ENCODE data around the gene CIZ1.
A peak's percentile ranks its signal among the peaks of the same experiment; 100 is the strongest.

CIZ1 gene

GRCh38 chr9:128127568-128127989 is 63.8 kb downstream of the CIZ1 start, which contains the start of gene PTGES2:
PTGES2 (minus strand) TSS chr9:128127729; CDS start chr9:128127717, 12 bp downstream.
- DNase-seq: peak in 48 of 51 donors; percentile 45 to 91 (median 78)

GRCh38 chr9:128125580-128126354 is 65.6 kb downstream of the CIZ1 start:
- DNase-seq: no peak

GRCh38 chr9:128124873-128125579 is 66.3 kb downstream of the CIZ1 start:
- peak in 23 of 51 donors; percentile 12 to 56 (median 26) for DNase-seq

GRCh38 chr9:128124451-128124850 is 66.9 kb downstream of the CIZ1 start:
- DNase-seq: no peak

GRCh38 chr9:128123451-128124080 is 67.8 kb downstream of the CIZ1 start:
- no peak for DNase-seq

GRCh38 chr9:128122809-128123175 is 68.6 kb downstream of the CIZ1 start:
- no peak for DNase-seq

DNA sequence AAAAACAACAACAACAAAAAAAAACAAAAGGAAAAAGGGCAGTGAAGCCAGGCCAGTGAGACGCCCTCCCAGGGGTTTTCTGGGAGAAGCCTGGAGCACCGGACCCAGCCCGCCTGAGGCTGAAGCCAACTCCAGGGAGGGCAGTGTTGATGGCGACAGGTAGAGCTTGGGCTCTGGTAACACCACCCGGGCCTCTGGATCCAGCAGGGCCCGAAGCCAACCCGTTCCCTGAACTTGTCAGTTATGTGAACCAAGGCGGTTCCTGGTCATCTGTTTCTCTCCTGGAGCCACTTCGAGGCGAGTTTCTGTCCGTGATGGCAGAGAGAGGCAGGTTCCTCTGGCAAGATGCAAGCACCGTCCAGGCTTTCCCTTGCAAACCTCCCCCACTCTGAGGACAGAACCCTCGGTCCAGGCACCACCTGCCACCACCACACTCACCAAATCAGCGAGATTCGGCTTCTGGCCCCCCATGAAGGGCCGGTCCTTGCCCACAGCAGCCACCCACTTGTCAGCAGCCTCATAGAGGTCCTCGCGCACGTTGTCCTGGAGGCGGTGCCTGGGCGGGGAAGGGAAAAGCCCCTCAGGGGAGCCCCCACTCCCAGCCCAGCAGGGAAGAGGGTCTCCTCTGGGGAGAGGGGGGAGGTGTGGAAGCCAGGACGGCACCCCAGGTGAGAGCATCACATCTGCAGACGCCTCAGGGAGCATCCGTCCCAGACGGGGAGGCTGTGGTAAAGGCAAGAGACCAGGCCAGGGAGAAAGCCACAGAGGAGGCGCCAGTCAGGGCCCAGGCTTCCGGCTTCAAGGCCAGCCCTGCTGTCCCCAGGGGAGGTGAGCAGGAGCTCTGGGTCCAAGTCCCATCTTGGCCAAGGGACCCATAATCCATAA is 69.2 kb downstream of the CIZ1 start:
- no peak for DNase-seq

GRCh38 chr9:128121466-128121810 is 69.9 kb downstream of the CIZ1 start:
- DNase-seq: no peak

GRCh38 chr9:128120741-128121465 is 70.5 kb downstream of the CIZ1 start:
- DNase-seq: no peak

- DNase-seq: no peak
These were observed 71.2 kb downstream of the CIZ1 start for GRCh38 chr9:128120061-128120740.

- DNase-seq: no peak
These were observed 72.3 kb downstream of the CIZ1 start for GRCh38 chr9:128118971-128119665.

DNA sequence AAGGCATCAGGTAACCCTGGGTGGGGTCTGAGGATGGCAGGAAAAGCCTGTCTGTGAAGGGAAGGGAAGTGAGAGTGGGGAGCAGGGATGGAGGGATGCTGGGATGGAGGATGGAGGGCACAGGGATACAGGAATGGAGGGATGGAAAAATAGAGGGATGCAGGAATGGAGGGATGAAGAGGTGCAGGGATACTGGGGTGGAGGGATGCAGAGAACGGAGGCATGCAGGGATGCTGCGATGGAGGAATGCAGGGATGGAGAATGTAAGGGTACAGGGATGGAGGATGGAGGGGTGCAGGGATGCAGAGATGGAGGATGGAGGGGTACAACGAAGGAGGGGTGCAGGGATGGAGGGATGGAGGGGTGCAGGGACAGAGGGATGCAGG is 72.9 kb downstream of the CIZ1 start:
- DNase-seq: no peak

GRCh38 chr9:128117613-128118471 is 73.5 kb downstream of the CIZ1 start:
- DNase-seq: peak in 50 of 51 donors; percentile 41 to 98 (median 85)

DNA sequence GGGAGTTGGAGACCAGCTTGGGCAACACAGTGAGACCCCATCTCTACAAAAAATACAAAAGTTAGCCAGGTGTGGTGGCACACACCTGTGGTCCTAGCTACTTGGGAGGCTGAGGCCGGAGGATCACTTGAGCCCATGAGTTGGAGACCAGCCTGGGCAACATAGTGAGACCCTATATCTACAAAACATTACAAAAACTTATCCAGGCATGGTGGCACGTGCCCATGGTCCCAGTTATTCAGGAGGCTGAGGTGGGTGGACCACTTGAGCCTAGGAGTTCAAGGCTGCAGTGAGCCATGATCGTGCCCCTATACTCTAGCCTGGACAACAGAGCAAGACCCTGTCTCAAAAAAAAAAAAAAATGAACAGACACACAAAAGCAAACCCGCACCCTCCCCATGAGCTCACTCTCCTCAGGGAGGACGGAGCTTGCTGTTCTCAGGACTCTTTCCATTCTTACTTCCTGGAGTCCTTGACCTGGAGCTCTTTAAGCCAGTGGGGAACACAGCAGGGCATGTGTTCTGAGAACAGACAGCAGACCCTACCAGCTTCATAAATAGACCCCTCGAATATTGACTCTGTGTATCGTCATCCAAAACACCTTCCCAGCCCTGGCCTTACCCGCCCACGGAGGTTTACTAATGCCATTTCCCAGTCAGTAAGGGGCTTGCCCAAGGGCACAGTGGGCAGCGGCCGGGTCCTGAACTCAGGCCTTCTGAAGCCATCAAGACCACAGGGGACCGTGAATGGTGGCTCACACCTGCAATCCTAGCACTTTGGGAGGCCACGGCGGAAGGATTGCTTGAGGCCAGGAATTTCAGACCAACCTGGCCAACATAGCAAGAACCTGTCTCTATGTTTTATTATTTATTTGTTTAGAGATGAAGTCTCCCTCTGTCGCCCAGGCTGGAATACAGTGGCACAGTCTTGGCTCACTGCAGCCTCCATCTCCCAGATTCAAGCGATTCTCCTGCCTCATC is 75.0 kb downstream of the CIZ1 start:
- DNase-seq: no peak

Data from hypothalamus (tissue), 51 donors.